ENCODE results near the gene CDYL. TPM values are rescaled to one million over a fixed set of nuclear protein-coding genes. Genes with fewer than 3 reads are reported as not detected.
A peak's percentile ranks its signal among the peaks of the same experiment; 100 is the strongest.
"Not testable (repeated sequence)": the region's sequence is repeated elsewhere in the genome, so short reads cannot be mapped to it uniquely, and the experiment has no call there.

The CDYL gene
- total RNA-seq, 1 donor from 2014 or later: 40.5 TPM

DNA sequence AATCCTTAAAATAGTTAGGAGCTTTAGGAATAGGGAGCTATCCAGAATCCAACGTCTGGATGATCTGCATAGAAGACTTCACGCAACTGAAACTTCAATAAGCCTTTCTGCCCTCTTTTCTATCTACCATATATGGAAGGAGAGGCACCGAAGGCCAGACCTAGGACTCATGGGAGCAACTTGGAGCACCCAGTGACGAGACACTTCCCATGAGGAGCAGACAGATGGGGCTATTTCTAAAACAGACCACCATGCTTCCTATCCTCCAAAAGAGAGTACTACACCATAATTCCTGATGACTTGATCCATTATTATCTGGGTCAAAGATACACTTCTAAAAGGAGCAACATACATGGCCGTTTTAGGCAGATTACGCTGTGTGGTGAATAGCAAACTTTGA, 221.7 kb downstream of the CDYL start:
- Histone ChIP-seq H3K27me3 (ENCODE audit: low read depth) (no peaks in the 10 kb centered on the region), H3K27ac (no peak overlapping the region), H3K4me1 (no peaks in the 10 kb centered on the region), H3K4me3 (no peak overlapping the region), H3K9me3 (no peaks in the 10 kb centered on the region), H3K36me3 (peaks cover 58% of the 10 kb centered on the region)
- TF ChIP-seq, protein P1, sequence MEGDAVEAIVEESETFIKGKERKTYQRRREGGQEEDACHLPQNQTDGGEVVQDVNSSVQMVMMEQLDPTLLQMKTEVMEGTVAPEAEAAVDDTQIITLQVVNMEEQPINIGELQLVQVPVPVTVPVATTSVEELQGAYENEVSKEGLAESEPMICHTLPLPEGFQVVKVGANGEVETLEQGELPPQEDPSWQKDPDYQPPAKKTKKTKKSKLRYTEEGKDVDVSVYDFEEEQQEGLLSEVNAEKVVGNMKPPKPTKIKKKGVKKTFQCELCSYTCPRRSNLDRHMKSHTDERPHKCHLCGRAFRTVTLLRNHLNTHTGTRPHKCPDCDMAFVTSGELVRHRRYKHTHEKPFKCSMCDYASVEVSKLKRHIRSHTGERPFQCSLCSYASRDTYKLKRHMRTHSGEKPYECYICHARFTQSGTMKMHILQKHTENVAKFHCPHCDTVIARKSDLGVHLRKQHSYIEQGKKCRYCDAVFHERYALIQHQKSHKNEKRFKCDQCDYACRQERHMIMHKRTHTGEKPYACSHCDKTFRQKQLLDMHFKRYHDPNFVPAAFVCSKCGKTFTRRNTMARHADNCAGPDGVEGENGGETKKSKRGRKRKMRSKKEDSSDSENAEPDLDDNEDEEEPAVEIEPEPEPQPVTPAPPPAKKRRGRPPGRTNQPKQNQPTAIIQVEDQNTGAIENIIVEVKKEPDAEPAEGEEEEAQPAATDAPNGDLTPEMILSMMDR (IDR thresholded peaks at IDR 0.05): no peak
- DNase-seq (no peak), ATAC-seq (no peak)
- intact Hi-C loops (cut with DNase I): no loop called here

DNA sequence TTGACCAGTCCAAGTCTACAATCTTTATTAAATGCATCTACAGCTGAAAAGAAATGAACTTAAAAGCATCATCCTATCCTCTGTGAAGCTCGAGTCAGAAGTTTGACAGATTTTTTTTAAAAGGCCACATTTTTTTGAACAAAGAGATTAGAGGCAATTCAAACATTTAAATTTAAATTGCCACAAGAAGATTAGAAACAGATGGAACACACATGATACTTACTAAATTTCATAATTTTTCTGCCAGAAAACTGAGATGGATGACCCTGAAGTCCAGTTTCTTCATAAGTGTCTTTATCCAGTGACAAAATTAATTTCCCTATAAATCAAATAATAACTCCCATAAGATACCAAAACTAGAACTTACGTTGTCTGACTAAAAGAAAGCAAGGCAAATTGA, 223.4 kb downstream of the CDYL start:
- H3K36me3 ChIP-seq: peaks cover 54% of the 10 kb centered on the region
- intact Hi-C loops (cut with DNase I): no loop called here
- TF ChIP-seq, protein P1 (IDR thresholded peaks at IDR 0.05): no peak
- no peak for DNase-seq
- peaks cover 5% of the 10 kb centered on the region for H3K4me1 ChIP-seq
- no peak overlapping the region for H3K27ac ChIP-seq
- no peaks in the 10 kb centered on the region for H3K9me3 ChIP-seq
- H3K4me3 ChIP-seq: no peak overlapping the region
- no peak for ATAC-seq
- H3K27me3 ChIP-seq (ENCODE audit: low read depth): no peaks in the 10 kb centered on the region

DNA sequence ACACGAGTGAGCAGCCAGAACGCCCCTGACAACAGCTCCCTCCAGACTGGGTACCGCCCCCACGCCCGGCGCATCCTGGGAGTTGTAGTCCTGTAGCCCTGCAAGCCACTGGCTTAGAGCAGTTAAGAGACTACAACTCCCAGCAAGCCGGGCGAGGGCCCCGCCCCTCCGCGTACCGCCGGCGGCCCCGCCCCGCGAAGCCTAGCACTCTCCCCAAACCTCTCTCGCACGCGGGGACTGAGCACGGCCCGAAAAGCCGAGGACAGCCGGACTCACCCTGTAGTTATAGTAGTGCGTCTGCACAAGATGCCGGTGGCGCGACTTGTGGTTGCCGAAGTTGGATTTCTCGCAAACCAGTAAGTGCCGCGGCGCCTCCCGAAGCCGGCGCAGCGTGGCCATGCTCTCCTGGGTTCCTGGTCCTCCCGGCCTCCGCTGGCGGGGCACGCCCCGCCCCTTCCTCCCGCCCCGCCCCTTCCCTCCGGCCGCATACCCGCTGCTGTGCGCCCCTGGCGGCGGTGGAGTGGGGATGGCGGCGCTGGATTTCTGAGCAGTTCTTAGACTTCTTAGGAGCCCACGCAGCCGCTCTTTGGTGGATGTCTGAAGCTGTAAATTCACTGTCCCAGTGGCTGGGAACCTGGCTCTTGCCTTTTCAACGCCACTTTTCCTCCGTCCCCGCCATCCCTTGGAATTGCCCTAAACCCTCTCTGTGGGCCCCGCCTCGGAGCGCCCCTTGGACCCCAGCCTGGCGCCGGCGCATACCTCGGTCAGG, 227.6 kb downstream of the CDYL start, which contains the start of gene RPP40:
RPP40 (minus strand) TSS at position 434 of the 769 bp plus-strand sequence; CDS start at position 399, 35 bp downstream.
- peaks cover 7% of the 10 kb centered on the region for H3K4me1 ChIP-seq
- H3K4me3 ChIP-seq: peak within 1 kb of the TSS; percentile 88
- peaks cover 17% of the 10 kb centered on the region for H3K36me3 ChIP-seq
- H3K27ac ChIP-seq: peak within 1 kb of the TSS; percentile 92
- H3K9me3 ChIP-seq: no peaks in the 10 kb centered on the region
- no peaks in the 10 kb centered on the region for H3K27me3 ChIP-seq (ENCODE audit: low read depth)
- intact Hi-C loops (cut with DNase I): no loop called here
- DNase-seq (peak; percentile 97), ATAC-seq (peak; percentile 100)
- TF ChIP-seq, protein P1 (IDR thresholded peaks at IDR 0.05): peak; percentile 91

DNA sequence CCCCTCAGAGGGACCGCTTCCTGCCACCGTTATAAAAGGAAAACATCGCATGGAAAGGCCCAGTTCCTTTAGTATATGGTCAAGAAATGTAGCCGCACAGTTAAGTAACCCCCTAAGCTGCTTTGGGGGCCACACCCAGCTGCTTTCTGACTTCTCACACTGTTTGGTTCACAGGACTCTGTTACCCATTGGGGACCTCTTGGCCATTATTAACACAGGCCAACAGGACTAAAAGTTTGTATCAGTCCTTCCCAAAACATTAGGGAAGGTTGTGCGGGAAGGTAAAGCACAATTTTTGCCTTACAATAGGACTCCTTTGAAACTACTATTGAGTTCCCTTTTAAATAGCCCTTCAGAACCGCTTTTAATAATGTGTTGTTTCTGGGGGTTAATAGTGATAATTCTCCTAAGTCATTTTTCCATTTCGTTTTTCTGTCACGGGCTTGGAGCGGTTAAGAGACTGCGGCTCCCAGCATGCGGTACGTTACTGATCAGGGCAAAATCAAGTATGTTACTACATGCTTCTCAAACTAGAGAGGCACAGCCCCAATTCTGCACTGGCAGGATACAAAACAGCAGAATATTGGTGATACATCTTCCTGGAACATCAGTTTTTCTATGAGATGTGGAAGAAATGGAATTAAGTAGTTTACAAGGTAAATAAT, 228.3 kb downstream of the CDYL start:
- H3K4me3 ChIP-seq: peak overlapping the region; percentile 88
- ATAC-seq (no peak), DNase-seq (no peak)
- TF ChIP-seq, protein P1 (IDR thresholded peaks at IDR 0.05): no peak
- H3K36me3 ChIP-seq: peaks cover 15% of the 10 kb centered on the region
- intact Hi-C loops (cut with DNase I): no loop called here
- no peaks in the 10 kb centered on the region for H3K9me3 ChIP-seq
- H3K27me3 ChIP-seq (ENCODE audit: low read depth): no peaks in the 10 kb centered on the region
- H3K4me1 ChIP-seq: peaks cover 7% of the 10 kb centered on the region
- H3K27ac ChIP-seq: peak overlapping the region; percentile 92

DNA sequence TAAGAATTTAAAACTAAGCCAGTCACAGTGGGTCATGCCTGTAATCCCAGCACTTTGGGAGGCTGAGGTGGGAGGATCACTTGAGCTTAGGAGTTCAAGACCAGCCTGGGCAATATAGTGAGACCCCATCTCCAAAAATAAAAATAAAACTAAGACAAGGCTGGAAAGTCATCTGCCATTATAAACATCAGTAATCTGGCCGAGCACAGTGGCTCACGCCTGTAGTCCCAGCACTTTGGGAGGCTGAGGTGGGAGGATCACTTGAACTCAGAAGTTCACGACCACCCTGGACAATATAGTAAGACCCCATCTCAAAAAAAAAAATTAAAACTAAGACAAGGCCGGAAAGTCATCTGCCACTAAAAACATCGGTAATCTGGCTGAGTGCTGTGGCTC, 228.8 kb downstream of the CDYL start:
- H3K27ac ChIP-seq: not testable (repeated sequence)
- peaks cover 13% of the 10 kb centered on the region for H3K36me3 ChIP-seq

More for the DNA sequence above, 228.8 kb downstream of the CDYL start:
- ATAC-seq; H3K4me1 ChIP-seq; H3K4me3 ChIP-seq; intact Hi-C loops (cut with DNase I); H3K27me3 ChIP-seq (ENCODE audit: low read depth); H3K9me3 ChIP-seq; DNase-seq: not testable (repeated sequence)

Other genes starting within 250 kb of the CDYL start
- 2.5 TPM for gene RPP40, start 227.6 kb downstream of the CDYL start, total RNA-seq